Left renal pelvis (tissue), 4 donors: ENCODE results near the gene GRHL1. TPM values are rescaled to one million over a fixed set of nuclear protein-coding genes. Genes with fewer than 3 reads are reported as not detected.
A peak's percentile ranks its signal among the peaks of the same experiment; 100 is the strongest.
"Not testable (repeated sequence)": the region's sequence is repeated elsewhere in the genome, so short reads cannot be mapped to it uniquely, and the experiment has no call there.

Source experiments
- DNase-seq, 4 donors: peaks; one replicate each; pipeline ENCODE4 v3.0.0-alpha.2; 2013; ENCODE audit warnings: low read depth in 4 of 4, low spot score in 3 of 4
- polyA plus RNA-seq, 4 donors: library from polyadenylated mRNA; unstranded; fragments of 120-200 nt; gene quantifications; one replicate each; pipeline ENCODE4 v1.2.1, GENCODE V29; 2013; ENCODE audit not compliant: insufficient read length in 4 of 4

Gene GRHL1, protein sequence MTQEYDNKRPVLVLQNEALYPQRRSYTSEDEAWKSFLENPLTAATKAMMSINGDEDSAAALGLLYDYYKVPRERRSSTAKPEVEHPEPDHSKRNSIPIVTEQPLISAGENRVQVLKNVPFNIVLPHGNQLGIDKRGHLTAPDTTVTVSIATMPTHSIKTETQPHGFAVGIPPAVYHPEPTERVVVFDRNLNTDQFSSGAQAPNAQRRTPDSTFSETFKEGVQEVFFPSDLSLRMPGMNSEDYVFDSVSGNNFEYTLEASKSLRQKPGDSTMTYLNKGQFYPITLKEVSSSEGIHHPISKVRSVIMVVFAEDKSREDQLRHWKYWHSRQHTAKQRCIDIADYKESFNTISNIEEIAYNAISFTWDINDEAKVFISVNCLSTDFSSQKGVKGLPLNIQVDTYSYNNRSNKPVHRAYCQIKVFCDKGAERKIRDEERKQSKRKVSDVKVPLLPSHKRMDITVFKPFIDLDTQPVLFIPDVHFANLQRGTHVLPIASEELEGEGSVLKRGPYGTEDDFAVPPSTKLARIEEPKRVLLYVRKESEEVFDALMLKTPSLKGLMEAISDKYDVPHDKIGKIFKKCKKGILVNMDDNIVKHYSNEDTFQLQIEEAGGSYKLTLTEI
- polyA plus RNA-seq, result 1 to 10 TPM in 3 of 4 donors, under 1 TPM in 1; 0.86 to 8.0 (median 6.7) TPM

GRCh38 chr2:9951522-9952285 is at the start of gene GRHL1:
Gene GRHL1, plus strand, starts transcription at chr2:9951693. Its CDS starts 141 bp downstream, at chr2:9951834.
- DNase-seq, result peak; percentile 64 to 86 (median 81)

DNA sequence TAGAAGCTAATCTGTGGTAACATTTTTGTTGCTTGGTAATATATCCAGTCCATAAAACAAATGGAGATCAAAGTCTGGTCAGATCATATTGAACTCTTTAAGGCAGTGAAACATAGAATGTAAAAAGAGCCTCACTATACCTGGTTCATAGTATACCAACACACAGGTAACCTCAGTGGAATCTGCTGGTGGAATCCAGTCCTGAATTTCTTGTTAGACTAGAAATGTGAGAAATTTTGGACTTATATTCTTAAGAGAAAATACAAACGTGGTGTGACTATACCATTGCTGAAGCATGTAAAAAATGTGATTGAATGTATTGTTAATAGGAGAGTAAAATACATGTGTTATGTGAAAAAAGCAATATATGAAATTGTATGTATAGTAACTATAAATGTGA is 46.1 kb upstream of the GRHL1 start:
- DNase-seq, result no peak

GRCh38 chr2:9907402-9907801 is 44.1 kb upstream of the GRHL1 start:
- DNase-seq, result no peak

DNA sequence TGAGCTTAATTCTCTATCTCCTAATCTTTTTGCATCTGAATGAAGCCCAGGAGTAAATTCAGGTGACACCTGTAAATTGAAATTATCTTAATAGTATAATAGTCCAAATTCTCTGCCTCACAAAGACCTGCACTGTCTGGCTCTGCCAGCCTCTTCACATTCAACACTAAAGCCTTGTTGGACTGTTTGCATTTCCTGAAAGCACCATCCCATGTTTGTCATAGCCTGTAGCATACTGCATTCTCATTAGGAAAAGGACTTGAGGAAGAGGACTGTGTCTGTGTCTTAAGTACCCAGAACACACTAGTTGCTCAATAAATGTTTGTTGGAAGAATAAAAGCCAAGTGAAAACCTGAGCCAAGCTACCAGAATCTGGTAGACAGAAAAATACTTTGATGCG is 42.9 kb upstream of the GRHL1 start:
- no peak for DNase-seq

GRCh38 chr2:9909106-9909505 is 42.4 kb upstream of the GRHL1 start:
- no peak for DNase-seq

- no peak for DNase-seq
Observed at GRCh38 chr2:9910699-9911098, 40.8 kb upstream of the GRHL1 start.

GRCh38 chr2:9912468-9912867 is 39.0 kb upstream of the GRHL1 start:
- no peak for DNase-seq

DNA sequence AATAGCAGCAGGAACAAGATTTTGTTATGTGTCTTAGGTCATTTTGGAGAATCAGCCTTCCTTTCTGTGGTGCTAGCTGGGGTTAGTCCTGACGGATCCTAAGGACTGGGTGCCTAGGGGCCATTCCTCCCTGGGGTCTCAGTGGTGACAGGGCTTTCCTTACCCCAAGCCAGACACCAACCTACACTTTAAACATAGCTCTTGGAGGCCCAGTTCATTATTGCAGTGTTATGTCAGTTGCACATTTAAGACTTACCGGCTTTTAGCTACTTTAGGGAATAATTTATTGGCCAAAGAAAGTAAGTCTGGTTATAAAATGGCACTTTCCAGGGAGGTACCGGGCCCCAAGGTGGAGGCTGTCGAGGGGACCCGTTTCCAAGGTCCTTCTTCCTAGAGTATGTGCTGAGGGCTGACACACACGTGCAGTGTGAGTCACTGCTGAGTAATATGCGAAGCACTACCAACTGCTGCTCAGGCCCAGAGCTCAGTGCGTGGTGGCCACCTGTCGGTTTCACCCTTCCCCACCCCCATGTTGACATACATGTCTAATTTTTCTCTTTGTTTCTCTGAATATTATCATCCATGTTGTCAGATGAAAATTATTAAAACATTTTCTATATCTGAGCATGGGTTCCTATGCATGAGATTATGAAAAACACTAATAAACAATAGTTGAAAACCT is 37.0 kb upstream of the GRHL1 start:
- no peak for DNase-seq

GRCh38 chr2:9918275-9918674 is 33.2 kb upstream of the GRHL1 start:
- no peak for DNase-seq

- no peak for DNase-seq
Observed at GRCh38 chr2:9919512-9919911, 32.0 kb upstream of the GRHL1 start.

GRCh38 chr2:9927020-9927419 is 24.5 kb upstream of the GRHL1 start:
- not testable (repeated sequence) for DNase-seq

DNA sequence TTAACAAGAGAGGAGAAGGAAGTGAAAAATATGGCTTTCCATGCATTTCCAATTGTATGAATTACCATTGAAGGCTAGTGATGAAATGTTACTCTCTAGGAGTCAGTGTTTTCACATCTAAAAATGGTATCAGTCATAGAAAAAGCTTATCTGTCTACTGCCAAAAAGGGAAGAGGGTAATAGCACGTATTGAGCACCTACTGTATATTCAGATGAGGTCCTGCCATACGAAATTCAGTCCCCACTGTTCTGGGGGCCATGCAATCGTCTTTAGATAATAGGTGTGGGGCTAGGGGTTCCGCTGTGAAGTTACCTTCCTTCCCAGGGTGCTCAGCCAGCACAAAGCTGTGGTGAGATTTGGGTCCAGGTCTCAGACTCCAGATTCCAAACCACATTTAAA is 14.2 kb upstream of the GRHL1 start:
- DNase-seq, result no peak

DNA sequence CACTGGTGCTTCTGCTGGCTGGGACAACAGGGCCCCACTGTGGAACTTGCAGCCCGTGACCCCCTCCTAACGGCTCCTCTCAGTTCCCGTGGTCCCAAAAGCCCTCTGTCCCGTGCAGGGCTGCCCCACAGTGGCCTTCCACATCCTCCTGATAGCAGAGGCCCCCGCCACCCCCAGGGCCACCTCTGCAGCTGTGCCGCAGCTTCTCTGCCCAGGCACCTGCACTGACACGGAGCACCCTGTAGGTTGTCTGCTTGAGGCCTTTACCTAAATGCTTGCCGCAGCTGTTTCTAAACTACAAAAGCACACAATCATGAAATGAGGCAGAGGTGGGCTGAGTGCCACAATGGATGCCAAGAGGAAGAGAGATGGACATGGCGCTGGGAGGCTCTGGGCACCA is 13.5 kb upstream of the GRHL1 start:
- DNase-seq, result no peak

DNA sequence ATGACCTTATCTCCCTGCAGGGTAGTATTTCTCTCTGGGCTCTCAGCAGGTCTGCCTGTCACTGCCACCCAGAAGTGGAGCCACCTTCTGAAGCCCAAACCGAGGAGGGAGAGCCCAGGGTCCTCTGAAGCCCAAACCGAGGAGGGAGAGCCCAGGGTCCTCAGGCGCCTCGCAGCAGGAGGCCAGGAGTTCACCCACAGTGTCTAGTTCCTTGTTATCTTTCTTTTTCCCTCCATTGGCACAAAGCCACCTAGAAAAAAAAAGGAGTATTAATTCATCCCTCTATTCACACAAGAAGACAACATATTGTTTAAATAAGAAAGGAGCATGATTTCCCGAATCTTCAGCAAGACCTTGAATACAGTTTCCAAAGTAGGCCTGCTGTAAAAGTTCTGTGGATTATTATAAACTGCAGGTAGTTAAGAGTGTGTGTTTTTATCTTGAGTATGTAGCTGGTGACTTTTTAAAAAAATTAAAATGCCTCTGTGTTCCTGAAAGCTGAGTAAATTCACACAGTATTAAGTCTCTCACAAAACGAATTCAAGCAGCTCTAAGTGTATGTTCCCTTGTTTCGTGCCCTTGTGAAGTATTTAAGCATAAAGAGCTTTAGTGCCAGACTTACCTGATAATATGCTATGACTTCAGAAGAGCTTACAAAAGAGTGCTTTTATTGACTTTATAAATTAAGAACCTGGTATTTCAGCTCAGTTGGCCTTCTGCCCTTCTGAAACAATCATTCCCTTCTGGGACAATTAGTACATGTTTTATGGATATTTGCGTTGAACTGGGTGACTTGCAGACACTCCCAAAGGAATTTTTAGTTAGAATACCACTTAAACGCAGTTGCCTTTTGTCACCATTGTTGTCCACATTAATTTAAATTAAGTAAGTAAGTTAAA is 11.7 kb upstream of the GRHL1 start:
- DNase-seq, result no peak

DNA sequence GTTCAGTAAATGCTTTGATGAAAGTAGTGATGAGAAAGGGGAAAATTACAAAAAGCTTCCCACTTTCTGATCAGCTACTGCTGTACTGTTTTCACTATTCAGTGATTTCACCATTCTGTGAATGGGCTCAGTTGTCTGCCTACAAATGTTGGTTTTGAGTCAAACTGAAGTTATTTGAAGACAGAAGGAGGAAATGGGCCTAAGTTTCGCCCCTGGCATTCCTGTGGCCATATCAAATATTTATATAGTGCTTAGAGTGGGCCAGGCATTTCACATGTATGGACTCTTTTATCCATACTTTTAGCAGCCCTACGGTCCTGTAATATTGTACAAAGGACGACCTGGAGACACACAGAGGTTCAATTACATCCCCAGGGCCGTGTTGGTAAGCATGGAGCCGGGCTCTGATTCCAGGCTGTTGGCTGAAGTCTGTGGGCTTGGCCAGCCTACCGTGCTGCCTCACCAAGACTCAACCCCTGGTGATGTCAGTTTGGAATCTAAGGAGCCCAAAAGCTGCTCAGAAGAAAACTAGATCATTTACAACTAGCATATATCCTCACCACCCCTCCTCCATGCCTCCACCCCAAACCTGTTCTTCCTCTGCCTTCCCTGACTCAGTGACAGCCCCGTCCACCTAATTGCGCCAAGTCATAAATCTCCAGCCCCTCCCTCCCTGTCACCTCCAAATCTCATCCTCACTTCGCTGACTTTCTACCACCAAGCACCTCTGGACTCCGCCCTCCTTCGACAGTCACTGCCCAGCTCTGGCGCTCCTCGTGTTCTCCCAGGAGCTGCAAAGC is 10.1 kb upstream of the GRHL1 start:
- no peak for DNase-seq

DNA sequence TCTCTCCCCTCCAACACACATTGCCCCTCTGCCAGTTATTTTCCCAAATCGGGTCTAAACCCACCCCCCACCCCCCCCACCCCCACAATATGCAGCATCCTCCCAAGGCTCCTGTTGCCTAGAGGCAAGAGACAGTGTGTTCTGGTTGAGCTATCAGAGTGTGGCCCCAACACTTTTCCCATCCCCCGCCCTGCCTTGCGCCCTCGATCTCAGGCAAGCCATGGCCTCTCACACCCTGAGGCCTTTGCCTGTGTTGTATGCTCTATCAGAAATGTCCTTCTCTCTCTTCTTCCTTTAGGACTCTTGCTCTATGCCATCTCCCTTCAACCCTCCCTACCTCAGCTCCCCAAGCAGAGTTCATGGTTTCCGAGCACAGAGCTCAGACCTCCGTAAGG is 9.5 kb upstream of the GRHL1 start:
- DNase-seq, result no peak

DNA sequence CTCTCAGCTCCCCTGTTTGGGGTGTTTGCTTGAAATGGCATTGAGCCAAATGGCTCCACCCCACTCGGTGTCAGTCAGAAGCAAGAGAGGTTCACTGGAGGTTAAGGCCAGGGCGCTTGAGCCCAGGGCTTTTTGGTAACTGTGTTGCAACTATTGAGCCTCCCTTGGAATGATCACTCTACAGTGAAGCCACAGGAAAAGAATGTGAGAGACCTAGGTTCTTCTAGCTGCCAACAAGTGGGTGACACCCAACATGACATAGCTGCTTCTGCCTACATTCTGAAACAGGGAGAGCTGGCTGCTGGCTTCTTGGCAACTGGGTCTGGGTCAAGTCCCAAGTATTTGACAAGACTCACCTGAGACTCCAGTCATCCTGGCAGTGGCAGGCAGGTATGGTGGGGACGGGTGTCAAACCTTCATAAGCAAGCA is 7.1 kb upstream of the GRHL1 start:
- DNase-seq, result no peak

- no peak for DNase-seq
Observed at GRCh38 chr2:9945596-9945995, 5.9 kb upstream of the GRHL1 start.

GRCh38 chr2:9946076-9946475 is 5.4 kb upstream of the GRHL1 start:
- no peak for DNase-seq
